BJ (cell line): ENCODE results near the gene HUNK. TPM values are rescaled to one million over a fixed set of nuclear protein-coding genes. Genes with fewer than 3 reads are reported as not detected.

Experiments
- CTCF ChIA-PET: fragments of 350-600 bp; formaldehyde crosslinking; extraction: SDS; loops from one replicate; lab custom pipeline; 2021; ENCODE audit warnings: antibody characterized with exemption, inconsistent platforms; lab: Yijun Ruan, JAX
- POLR2A ChIA-PET: fragments of 300-600 bp; sonication (Branson Sonifier 250); formaldehyde crosslinking; extraction: SDS; loops from one replicate; lab custom pipeline; 2021; ENCODE audit warnings: antibody characterized with exemption; lab: Charles Lee
- DNase-seq: peaks from one replicate; pipeline ENCODE4 v3.0.0-alpha.2; 2011; ENCODE audit warnings: low read depth
- H3K27me3 ChIP-seq: 2 replicates; pipeline ENCODE4 v1.6.0; 2011; ENCODE audit warnings: low read length; ENCODE audit not compliant: control insufficient read depth, insufficient read depth
- H3K36me3 ChIP-seq: 2 replicates; pipeline ENCODE4 v1.5.1; 2011; ENCODE audit warnings: low read length; ENCODE audit not compliant: control insufficient read depth, insufficient read depth
- H3K4me3 ChIP-seq: 2 replicates; pipeline ENCODE4 v1.5.1; 2011; ENCODE audit warnings: low read depth, mild to moderate bottlenecking, control low read depth, low read length
- polyA plus RNA-seq: library from polyadenylated mRNA; depleted of rRNA; stranded (reverse); fragments of >200 nt; gene quantifications from 2 replicates; pipeline ENCODE4 v1.2.3, GENCODE V29; 2011
- TF ChIP-seq, protein P1 (sequence below): IDR thresholded peaks from 2 replicates; pipeline ENCODE4 v1.5.1; 2011; ENCODE audit warnings: low read depth, mild to moderate bottlenecking, control low read depth, inconsistent platforms, low read length, moderate library complexity; ENCODE audit not compliant: insufficient read depth

HUNK gene
- polyA plus RNA-seq, 1 experiment = 0.70 TPM

DNA sequence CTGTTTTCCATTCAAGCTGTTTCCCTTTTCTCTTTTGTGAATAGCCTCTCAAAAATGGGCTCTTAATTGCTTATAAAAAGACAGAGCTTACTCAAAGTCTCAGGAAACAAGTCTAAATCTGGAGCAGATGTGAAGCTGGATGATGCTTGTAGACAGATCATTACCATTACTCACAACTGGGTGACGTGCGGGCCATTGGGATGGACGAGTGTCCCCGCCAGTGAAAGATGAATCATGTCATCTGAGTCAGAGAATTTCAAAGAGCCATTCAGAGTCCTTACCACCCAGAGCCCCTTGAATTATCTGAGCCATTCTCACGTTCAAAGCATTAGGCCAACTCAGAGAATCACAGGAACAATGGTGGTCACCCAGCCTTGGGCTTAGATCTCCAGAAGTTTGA lies 134.6 kb downstream of the HUNK start:
- Histone ChIP-seq H3K27me3 (no peaks in the 10 kb centered on the region), H3K36me3 (no peaks in the 10 kb centered on the region), H3K4me3 (no peak overlapping the region)
- peak; percentile 80 for DNase-seq
- POLR2A ChIA-PET = no interaction called here
- TF ChIP-seq, protein P1, sequence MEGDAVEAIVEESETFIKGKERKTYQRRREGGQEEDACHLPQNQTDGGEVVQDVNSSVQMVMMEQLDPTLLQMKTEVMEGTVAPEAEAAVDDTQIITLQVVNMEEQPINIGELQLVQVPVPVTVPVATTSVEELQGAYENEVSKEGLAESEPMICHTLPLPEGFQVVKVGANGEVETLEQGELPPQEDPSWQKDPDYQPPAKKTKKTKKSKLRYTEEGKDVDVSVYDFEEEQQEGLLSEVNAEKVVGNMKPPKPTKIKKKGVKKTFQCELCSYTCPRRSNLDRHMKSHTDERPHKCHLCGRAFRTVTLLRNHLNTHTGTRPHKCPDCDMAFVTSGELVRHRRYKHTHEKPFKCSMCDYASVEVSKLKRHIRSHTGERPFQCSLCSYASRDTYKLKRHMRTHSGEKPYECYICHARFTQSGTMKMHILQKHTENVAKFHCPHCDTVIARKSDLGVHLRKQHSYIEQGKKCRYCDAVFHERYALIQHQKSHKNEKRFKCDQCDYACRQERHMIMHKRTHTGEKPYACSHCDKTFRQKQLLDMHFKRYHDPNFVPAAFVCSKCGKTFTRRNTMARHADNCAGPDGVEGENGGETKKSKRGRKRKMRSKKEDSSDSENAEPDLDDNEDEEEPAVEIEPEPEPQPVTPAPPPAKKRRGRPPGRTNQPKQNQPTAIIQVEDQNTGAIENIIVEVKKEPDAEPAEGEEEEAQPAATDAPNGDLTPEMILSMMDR = no peak
- CTCF ChIA-PET = interaction anchor here (1.1 kb wide), 1 partner anchor 249 kb away, joined by 3 read pairs; no protein-coding TSS in a partner anchor

DNA sequence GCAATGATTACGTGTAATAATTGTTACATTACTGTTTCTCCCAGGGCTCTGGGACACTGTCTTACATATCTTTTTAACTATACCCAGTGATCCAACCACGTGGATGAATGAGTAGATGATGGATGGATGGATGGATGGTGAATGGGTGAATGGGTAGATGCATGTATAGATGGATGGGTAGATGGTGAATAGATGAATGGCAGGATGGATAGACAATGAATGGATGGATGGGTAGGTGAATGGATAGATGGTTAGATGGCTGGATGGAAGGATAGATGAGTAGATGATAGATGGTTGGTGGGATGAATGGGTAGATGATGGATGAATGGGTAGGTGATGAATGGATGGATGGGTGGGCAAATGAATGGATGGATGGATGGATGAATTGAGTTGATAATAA lies 135.9 kb downstream of the HUNK start:
- Histone ChIP-seq H3K36me3 (no peaks in the 10 kb centered on the region), H3K27me3 (no peaks in the 10 kb centered on the region), H3K4me3 (no peak overlapping the region)
- TF ChIP-seq, protein P1 = no peak
- DNase-seq = no peak
- CTCF ChIA-PET = no interaction called here
- POLR2A ChIA-PET = no interaction called here

DNA sequence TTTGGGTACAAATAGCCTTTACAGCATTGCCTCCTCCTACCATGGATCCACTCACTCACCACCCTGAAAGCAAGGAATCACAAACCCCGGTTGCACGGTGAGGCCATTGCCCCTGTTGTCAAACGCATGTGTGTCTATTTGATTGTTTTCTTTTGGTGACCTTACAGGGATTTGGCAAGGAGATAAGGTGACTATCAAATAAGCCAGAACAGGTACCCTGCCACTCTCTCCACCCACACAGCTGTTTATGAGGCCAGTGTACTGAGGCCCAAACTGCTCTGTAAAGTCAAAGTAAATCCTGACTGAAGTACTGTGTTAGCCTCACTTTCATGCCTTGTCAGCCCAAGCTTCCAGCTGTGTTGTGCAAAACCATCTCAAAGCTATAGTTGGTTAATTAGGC lies 136.4 kb downstream of the HUNK start:
- Histone ChIP-seq H3K27me3 (no peaks in the 10 kb centered on the region), H3K4me3 (no peak overlapping the region), H3K36me3 (no peaks in the 10 kb centered on the region)
- TF ChIP-seq, protein P1 = no peak
- no peak for DNase-seq
- ChIA-PET CTCF (no interaction called here), POLR2A (no interaction called here)

DNA sequence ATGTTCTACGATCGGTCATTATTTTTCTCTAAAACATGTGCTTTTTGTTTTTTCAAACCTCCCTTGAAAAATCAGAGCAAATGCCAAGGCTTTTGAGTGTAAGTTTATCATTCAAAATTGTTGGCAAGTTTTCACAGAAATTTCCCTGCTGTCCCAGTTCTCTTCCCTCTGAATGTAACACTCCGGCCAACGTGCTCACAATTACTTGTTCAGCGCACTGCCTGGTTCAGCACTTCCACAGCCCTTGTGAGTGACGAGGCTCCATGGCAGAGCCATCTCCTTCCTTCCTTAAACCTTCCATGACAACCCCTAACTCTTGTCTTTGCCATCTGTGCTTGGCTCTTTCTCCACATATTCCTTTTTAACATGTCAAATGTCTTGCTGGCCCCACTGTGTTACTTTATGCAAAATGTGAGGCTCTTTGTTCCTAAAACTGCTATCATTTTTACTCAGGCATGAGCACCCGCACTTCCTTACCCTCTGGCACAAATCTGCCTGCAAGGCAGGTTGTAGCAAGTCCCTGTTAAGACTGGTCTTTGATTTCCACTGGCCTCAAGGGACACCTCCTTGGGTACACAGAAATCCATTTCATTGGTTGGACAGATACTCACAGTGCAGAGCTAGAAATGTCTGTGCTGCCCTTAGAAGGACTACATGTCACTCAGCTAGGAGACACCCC lies 142.8 kb downstream of the HUNK start:
- no peaks in the 10 kb centered on the region for H3K36me3 ChIP-seq
- peaks cover 2% of the 10 kb centered on the region; the same call in 1 of the 2 replicates for H3K27me3 ChIP-seq
- no peak overlapping the region for H3K4me3 ChIP-seq
- no peak for DNase-seq
- ChIA-PET POLR2A (no interaction called here), CTCF (no interaction called here)
- TF ChIP-seq, protein P1 = no peak

DNA sequence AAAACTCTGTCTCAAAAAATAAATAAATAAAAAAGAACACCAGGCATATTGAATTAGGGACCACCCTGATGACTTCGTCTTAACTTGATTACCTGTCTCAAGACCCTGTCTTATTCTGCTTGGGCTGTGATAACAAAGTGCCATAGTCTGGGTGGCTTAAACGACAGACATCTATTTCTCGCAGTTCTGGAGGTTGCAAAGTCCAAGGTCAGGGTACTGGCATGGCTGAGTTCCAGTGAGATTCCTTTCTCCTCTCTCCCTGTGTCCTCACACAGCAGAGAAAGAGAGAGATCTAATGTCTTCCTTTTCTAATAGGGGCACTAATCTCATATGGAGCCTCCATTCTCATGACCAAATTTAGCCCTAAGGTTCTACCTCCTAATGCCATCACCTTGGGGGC lies 145.6 kb downstream of the HUNK start:
- ChIA-PET CTCF (no interaction called here), POLR2A (no interaction called here)
- no peak for DNase-seq
- Histone ChIP-seq H3K4me3 (no peak overlapping the region), H3K27me3 (peaks cover 2% of the 10 kb centered on the region; the same call in 1 of the 2 replicates), H3K36me3 (no peaks in the 10 kb centered on the region)
- TF ChIP-seq, protein P1 = no peak
